ENCODE measurements around the gene RPTN.

DNA sequence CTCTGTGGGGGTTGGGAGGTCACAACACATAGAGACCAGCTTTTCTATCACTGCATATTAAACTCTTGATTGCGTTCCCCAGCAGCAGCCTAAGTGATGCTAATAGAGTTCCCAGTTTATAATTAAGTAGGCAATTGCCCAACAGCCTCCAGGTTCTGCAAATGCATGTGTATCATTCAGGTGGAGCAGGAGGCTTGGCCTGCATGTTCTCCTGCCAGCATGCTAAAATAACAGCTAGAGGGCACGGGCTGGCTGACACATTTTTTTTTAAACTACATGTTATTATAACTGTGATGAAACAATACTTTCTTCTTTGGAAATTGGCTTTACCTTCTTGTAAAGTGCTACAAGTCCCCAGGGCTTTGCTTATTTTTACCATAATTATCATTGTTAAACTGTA is 54.2 kb downstream of the RPTN start:
- TF ChIP-seq, protein P1, sequence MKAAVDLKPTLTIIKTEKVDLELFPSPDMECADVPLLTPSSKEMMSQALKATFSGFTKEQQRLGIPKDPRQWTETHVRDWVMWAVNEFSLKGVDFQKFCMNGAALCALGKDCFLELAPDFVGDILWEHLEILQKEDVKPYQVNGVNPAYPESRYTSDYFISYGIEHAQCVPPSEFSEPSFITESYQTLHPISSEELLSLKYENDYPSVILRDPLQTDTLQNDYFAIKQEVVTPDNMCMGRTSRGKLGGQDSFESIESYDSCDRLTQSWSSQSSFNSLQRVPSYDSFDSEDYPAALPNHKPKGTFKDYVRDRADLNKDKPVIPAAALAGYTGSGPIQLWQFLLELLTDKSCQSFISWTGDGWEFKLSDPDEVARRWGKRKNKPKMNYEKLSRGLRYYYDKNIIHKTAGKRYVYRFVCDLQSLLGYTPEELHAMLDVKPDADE (IDR thresholded peaks at IDR 0.05) = no peak
- TF ChIP-seq, protein P2, sequence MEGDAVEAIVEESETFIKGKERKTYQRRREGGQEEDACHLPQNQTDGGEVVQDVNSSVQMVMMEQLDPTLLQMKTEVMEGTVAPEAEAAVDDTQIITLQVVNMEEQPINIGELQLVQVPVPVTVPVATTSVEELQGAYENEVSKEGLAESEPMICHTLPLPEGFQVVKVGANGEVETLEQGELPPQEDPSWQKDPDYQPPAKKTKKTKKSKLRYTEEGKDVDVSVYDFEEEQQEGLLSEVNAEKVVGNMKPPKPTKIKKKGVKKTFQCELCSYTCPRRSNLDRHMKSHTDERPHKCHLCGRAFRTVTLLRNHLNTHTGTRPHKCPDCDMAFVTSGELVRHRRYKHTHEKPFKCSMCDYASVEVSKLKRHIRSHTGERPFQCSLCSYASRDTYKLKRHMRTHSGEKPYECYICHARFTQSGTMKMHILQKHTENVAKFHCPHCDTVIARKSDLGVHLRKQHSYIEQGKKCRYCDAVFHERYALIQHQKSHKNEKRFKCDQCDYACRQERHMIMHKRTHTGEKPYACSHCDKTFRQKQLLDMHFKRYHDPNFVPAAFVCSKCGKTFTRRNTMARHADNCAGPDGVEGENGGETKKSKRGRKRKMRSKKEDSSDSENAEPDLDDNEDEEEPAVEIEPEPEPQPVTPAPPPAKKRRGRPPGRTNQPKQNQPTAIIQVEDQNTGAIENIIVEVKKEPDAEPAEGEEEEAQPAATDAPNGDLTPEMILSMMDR (conservative IDR thresholded peaks at IDR 0.05; ENCODE audit: low read depth in 2 of 2) = no peak
- TF ChIP-seq POLR2AphosphoS5 (IDR thresholded peaks at IDR 0.05; ENCODE audit: low read depth) (no peak), JUNB (IDR thresholded peaks at IDR 0.05; ENCODE audit: unreplicated experiment) (no peak), EZH2phosphoT487 (IDR thresholded peaks at IDR 0.05; ENCODE audit: unreplicated experiment) (no peak), EZH2 (IDR thresholded peaks at IDR 0.05; ENCODE audit: low read depth, unreplicated experiment) (no peak), NANOG (IDR thresholded peaks at IDR 0.05; ENCODE audit: borderline replicate concordance) (no peak)
- TF ChIP-seq, protein P3, sequence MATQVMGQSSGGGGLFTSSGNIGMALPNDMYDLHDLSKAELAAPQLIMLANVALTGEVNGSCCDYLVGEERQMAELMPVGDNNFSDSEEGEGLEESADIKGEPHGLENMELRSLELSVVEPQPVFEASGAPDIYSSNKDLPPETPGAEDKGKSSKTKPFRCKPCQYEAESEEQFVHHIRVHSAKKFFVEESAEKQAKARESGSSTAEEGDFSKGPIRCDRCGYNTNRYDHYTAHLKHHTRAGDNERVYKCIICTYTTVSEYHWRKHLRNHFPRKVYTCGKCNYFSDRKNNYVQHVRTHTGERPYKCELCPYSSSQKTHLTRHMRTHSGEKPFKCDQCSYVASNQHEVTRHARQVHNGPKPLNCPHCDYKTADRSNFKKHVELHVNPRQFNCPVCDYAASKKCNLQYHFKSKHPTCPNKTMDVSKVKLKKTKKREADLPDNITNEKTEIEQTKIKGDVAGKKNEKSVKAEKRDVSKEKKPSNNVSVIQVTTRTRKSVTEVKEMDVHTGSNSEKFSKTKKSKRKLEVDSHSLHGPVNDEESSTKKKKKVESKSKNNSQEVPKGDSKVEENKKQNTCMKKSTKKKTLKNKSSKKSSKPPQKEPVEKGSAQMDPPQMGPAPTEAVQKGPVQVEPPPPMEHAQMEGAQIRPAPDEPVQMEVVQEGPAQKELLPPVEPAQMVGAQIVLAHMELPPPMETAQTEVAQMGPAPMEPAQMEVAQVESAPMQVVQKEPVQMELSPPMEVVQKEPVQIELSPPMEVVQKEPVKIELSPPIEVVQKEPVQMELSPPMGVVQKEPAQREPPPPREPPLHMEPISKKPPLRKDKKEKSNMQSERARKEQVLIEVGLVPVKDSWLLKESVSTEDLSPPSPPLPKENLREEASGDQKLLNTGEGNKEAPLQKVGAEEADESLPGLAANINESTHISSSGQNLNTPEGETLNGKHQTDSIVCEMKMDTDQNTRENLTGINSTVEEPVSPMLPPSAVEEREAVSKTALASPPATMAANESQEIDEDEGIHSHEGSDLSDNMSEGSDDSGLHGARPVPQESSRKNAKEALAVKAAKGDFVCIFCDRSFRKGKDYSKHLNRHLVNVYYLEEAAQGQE (IDR thresholded peaks at IDR 0.05; ENCODE audit: unreplicated experiment) = no peak

Data from GM23338 (cell line).